ENCODE data around the gene OR9A4. TPM values are rescaled to one million over a fixed set of nuclear protein-coding genes. Genes with fewer than 3 reads are reported as not detected.
"Not testable (repeated sequence)": the region's sequence is repeated elsewhere in the genome, so short reads cannot be mapped to it uniquely, and the experiment has no call there.

Gene OR9A4
- total RNA-seq: not detected

DNA sequence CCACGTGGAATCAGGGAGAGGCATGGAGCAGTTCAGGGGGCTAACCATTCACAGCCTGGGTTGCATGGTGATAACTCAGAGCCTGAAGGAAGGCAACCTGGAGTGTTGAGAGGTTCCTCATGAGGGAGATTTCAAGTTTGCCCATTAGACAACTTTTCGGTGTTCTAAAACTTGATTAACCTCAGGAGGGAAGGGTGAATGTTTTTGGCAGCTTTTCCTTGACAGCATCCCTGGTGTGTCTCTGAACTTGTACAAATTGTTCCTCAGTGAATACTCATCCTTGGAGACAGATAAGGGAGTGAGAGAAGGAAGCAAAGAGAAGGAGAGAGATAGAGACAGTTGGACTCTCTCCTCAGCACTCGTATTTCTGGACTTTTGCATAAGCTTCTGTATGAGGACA lies at the start of gene OR9A4:
Gene OR9A4, plus strand, starts transcription at position 301 of the 400 bp plus-strand sequence. CDS start 2,477 bp downstream, outside the sequence.
- no peak for ATAC-seq

DNA sequence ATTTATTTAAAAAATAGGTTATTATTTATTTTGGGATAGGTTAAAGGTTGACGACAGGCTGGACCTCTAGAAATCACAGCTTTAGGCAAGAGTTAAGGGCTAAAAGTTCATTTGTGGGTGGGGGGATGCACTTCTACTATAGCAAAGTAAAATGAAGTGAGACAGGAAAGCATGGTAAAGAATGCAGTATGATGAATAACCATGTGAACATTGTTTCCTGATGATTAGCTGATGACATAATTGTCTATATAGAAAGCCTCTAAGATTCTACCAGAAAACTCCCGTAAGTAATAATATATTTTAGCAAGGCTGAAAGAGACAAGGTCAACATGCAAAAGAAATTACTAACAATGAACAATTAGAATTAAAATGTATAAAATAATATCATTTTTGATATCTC lies 49.2 kb upstream of the OR9A4 start:
- ATAC-seq: no peak

- ATAC-seq: no peak
Measured at GRCh38 chr7:141872931-141873330, 43.3 kb upstream of the OR9A4 start.

GRCh38 chr7:141874787-141875186 lies 41.4 kb upstream of the OR9A4 start:
- ATAC-seq: no peak

DNA sequence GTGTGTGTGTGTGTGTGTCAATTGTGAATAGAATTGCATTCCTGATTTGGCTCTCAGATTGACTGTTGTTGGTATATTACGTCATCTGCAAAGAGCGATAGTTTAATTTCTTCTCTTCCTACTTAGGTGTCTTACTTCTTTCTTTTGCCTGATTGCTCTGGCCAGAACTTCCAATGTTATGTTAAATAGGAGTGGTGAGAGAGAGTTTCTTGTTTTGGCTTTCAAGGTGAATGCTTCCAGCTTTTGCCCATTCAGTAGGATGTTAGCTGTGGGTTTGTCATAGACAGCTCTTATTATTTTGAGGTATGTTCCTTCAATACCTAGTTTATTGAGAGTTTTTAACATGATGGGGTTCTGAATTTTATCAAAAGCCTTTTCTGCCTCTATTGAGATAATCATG lies 40.7 kb upstream of the OR9A4 start:
- ATAC-seq: no peak

GRCh38 chr7:141876371-141876770 lies 39.8 kb upstream of the OR9A4 start:
- no peak for ATAC-seq

- ATAC-seq: no peak
Measured at GRCh38 chr7:141877365-141877764, 38.8 kb upstream of the OR9A4 start.

DNA sequence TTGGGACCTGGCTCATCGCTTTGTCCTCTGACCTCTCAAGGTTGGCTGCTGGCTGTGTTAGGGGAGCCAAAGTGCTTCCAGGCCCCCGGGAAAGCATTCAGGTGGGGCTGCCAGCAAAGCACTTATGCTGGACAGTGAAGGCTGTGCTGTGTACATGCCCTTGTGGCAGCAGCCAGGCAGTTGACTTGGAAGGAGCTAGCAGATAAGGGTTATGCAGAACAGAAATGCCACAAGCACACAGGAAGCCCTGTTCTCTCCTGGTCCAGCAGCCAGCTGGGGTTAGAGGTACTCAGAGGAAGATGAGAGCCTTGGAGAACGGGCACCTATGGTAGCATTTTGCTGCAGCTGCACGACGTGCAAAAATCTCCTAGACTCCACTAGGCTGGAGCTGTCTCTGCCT lies 35.2 kb upstream of the OR9A4 start:
- ATAC-seq: no peak

DNA sequence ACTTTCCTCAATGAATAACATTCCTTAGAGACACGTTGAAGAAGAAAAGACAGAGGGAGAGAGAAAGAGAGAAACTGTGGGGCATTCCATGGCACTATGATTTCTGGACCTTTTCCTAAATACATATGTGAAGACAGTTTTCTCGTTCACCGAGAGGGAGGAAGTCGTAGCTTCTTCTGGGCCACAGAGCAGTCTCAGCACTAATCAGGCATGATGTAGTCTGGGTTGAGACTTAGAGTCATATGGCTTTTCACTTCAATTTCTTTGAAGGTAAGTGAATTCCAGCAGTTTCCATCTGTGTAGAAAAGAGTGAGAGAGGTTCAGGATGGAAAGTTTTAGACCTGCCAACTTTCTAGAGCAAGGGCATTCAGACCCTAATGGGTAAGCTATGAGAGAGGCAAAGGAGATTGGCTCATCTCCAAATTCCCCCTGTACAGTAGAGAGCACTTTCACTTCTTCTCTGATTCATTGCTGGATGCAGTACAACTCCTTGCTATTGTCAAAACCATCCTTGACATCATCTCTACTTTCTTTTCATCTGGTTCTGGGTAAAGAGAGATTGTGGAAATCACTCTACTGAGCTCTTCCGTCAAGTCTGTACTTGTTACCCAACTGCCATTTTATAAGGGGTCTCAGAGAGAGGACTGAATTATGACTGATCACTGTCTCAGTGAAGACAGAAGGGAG lies 31.5 kb upstream of the OR9A4 start:
- ATAC-seq: no peak

GRCh38 chr7:141889321-141889720 lies 26.9 kb upstream of the OR9A4 start:
- ATAC-seq: no peak

DNA sequence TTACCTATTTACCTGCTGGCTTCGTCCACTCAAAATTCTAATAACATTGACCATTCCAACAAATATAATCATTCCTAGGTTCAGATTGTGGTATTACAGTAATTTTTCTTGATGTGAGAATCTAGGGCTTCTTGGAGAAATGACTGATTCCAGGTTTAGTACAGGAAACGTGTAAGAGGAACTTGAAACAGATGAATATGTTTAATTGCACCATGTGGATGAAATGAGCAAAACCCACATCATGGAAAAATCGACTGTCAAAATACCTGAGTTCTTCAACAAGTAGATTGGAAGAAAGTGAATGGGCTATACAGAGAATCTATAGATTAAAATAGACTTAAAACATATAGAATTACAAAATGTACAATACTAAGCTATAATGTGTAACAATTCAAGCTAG lies 24.9 kb upstream of the OR9A4 start:
- ATAC-seq: no peak

DNA sequence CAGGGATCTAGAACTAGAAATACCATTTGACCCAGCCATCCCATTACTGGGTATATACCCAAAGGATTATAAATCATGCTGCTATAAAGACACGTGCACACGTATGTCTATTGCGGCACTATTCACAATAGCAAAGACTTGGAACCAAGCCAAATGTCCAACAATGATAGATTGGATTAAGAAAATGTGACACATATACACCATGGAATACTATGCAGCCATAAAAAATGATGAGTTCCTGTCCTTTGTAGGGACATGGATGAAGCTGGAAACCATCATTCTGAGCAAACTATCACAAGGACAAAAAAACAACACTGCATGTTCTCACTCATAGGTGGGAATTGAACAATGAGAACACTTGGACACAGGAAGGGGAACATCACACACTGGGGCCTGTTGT lies 16.8 kb upstream of the OR9A4 start:
- ATAC-seq: not testable (repeated sequence)

DNA sequence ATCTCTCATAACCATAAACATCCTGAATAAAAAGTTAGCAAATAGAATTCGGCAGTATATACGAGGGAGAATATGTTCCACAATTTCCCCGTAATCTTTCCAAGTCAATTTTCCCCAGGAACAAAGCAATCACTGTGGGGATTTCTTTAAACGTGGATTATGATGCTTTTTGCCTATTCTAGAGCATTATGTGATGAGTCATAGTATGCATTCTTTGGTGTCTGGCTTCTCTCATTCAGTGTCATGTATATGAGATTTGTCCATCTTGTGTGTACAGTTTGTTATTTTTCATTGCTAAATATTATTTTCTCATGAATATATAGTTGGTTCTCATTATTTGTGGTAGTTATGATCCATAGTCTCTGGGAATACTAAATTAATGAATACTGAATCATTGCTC lies 9.9 kb upstream of the OR9A4 start:
- ATAC-seq: no peak

GRCh38 chr7:141911391-141911790 lies 4.8 kb upstream of the OR9A4 start:
- ATAC-seq: no peak

- peak; percentile 94 for ATAC-seq
Measured at GRCh38 chr7:141915565-141915964, 634 bp upstream of the OR9A4 start.

DNA sequence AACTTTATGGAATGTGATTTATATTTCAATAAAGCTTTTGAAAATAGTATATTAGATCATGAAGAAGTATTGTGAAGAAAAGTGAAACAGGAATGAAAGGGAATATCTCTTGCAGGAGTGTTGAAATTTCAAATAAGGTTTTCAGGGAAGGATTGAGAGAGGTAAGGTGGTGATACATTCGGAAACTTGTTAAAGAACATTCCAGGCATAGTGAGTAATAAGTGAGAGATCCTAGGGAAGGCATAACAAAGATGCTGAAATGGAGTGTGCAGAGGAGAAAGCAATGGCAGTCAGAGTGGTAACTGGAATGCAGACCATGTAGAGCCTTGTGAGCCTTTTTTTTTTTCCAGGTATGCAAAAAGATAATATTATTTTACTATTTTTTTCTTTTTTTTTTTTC lies 4.1 kb downstream of the OR9A4 start:
- no peak for ATAC-seq

DNA sequence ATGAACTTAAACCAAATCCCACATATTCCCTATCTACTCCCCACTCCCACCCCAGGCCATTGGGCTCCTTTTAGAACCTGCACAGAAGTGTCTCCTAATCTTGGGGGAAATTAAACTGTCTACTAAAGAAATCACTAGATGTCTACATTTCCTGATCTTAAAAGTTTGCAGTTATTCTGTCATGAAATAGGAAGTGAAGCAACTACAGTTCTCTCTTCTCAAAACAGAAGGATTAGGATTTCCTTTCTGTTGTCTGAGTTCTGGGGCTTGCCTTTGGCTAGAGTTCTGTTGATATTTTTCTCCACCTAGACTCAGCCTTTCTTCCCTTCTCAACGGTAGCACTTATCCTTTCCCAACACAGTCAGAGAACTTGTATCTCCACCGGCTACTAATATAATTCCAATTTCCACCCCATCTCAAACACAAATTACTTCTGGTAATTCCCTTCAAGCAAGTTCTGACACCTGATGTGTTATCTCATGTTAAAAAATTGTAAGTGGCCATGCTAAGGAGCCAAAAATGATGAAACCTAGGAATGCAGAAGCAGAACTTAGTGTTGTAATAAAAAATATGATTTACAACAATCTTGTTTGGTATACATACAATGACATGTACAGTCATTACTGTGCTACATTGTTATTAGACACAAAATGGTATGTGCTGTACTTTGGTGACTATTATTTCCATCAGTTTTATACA lies 12.1 kb downstream of the OR9A4 start:
- no peak for ATAC-seq

DNA sequence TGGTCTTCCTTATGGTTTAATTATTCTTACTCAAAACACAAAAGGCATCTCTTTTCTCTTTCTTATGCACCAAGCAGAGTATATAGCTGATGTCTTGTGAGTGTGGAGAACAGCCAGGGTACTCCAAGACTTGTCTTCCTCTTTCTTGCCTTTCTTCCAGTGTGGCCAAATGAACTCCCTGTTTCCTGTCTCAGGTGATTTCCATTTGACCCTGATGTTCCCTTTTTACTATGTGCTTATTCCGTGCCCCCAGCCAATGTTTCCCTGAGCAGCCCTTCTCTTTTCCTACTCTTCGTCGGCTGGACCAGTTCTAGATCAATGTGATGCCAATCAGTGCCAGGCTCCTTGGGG lies 12.6 kb downstream of the OR9A4 start:
- ATAC-seq: no peak

DNA sequence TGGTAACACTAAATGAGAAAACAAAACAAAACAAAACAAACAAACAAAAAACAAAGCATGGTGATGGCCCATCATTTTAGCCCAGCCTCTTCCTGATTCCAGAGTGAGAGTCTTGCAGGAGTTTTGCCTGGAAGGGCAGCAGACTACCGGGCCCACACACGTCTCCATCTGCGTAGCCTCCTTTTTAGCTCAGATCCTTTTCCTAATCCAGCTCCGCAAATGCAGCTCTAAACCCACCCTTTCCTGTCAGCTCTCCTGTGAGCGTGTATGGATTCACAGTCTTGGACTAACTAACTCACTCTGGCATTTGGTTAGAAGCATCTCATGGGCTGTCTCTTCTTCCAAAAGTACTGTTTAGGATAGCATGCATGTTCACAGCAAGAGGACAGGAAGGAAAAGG lies 14.0 kb downstream of the OR9A4 start:
- ATAC-seq: no peak

DNA sequence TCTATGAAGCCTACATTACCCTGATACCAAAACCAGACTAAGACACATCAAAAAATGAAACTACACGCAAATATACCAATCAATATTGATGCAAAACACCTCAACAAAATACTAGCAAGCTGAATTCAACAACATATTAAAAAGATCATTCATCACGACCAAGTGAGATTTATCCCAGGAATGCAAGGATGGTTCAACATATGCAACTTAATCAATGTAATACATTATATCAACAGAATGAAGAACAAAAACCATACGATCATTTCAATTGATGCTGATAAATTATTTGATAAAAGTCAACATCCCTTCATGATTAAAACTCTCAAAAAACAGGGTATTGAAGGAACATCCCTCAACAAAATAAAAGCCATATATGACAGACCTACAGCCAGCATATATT lies 24.9 kb downstream of the OR9A4 start:
- ATAC-seq: no peak

GRCh38 chr7:141943846-141944245 lies 27.6 kb downstream of the OR9A4 start:
- ATAC-seq: no peak

- no peak for ATAC-seq
Measured at GRCh38 chr7:141944811-141945210, 28.6 kb downstream of the OR9A4 start.

DNA sequence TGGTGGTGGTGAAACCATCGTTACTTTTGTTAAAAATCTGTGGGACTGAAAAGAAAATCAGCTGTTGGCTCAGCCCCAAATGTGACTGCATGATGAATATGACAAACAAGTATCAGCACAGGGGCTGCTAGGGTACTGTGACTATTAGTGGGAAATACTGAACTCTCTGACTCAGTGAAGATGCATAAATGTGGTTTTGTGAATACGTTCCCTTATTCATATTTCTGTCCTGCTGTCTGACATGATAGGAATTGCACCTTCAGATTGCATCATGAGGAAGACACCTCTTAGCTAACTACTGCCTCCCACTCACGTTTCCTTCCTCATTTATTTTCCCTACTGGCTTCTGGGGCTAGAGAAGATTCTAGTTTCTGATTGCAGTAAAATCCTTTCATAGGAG lies 29.2 kb downstream of the OR9A4 start:
- ATAC-seq: no peak

DNA sequence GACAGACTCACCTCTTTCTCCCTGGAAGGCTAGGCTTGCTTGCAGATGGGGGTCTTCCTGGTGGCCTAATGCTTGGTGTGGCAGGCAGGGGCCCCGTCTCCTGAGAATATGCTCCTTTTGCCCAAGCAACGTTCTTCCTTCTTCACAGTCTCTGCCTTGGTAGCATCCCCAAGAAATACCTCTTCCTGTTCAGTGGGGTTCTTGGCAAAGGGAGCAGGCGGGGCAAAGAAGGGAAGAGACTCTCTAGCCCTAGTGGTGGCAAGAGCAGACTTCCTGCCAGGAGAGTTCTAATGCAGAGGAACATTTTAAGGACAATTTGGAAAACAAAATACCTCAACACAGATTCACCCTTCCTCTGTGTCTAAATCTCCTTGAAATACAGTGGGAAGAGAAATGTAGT lies 30.6 kb downstream of the OR9A4 start, which contains the start of gene CLEC5A:
Gene CLEC5A, minus strand, starts transcription at position 179 of the 400 bp plus-strand sequence. CDS start 682 bp downstream, outside the sequence.
- no peak for ATAC-seq

- ATAC-seq: no peak
Measured at GRCh38 chr7:141949021-141949420, 32.8 kb downstream of the OR9A4 start.
